GM18520 (cell line): ENCODE results near the gene THBS4.
A peak's percentile ranks its signal among the peaks of the same experiment; 100 is the strongest.
"Not testable (repeated sequence)": the region's sequence is repeated elsewhere in the genome, so short reads cannot be mapped to it uniquely, and the experiment has no call there.

Experiments used
- ATAC-seq: cut with Tn5 transposase; IDR thresholded peaks from one replicate; pipeline ENCODE4 v1.9.1; 2021; ENCODE audit not compliant: unreplicated experiment

THBS4 gene

DNA sequence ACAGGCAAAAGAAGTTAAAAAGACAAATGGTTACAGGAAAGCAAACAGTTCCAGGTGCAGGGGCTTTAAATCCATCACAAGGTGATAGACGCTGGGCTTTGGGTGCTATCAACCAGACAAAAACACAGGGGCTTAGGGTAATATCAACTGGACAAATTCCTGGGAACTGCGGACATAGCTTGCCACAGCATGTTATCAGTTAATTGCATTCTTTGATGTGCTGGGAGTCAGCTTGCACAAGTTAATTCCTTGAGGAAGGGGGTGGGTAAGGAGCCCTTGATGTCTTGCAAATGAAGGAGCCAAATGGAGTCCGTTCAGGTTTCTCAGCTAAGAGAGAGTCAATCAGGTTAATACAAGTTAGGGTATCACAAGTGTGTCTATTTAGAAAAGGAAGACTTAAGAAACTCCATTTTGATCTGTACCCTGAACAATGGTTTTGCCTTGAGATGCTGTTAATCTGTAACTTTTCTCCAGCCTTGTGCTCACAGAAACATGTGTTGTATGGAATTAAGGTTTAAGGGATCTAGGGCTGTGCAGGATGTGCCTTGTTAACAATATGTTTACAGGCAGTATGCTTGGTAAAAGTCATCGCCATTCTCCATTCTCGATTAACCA lies 76.3 kb downstream of the THBS4 start:
- ATAC-seq: not testable (repeated sequence)

DNA sequence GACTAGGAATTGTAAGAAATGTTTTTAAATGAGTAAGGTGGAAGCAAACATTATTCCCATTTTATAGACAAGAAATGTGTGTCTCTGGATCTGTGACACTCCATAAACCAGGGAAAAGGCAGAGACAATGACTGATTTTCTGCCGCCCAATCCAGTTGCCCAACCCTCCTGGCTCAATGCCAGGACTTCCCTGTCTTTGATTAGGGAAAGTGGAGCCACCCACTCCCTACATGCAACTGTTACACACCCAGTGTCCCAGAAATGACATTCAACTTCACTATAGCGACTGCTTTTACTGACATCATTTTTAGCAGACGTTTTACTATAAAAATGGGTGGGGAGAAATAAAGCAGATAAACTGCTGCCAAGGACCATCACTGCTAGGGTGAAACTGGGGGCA lies 79.7 kb downstream of the THBS4 start:
- ATAC-seq: no peak

DNA sequence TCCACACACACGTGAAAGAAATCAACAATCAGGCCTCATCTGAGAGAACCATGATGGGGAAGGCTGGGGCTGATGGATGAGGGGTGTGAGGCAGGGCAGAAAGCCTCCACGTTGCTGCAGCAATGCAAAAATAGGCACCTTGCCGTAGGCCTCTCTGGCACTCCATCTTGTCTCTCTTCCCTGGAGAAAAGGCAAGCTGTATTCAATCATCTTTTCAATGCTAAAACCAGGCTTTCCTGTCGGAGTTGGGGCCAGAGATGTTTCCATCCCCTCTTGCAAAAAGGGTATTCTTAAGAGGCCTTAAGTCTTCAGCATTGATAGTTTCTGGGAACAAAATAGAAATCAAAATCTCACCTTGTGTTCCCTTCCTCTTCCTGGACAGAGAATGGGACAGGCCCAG lies 80.9 kb downstream of the THBS4 start:
- ATAC-seq: no peak

DNA sequence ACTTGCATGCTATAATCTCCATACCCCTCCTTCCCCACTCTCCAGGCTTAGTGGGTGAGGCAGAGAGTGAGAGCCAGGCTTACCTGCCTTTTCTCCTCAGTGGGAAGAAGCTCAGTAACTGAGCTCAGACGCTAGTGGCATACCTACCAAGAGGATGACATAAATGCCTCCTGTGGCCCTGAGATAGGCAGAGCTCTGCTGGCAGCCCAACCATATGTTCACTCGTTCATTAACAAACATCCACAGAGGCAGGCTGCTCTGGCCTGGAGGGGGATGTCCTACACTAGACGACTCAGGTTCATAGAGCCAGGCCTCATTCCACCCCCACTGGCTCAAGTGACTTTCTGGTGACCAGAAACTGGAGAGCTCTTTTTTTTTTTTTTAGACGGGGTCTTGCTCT lies 81.3 kb downstream of the THBS4 start:
- no peak for ATAC-seq

DNA sequence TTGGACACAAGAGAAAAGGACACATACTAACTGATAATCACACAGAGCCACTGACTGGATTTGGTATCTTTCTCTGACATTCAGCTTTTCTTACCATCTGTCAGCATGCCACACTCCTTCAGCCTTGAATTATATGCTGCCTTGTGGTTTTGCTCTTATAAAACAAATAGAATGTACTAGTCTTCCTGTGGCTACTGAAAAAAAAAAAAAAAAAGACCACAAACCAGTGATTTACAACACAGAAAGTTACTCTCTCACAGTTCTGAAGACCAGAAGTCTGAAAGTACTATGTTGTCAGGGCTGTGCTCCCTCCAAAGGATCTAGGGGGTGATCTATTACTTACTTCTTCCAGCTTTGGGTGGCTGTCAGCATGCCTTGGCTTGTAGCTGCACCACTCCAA lies 82.3 kb downstream of the THBS4 start:
- ATAC-seq: no peak

DNA sequence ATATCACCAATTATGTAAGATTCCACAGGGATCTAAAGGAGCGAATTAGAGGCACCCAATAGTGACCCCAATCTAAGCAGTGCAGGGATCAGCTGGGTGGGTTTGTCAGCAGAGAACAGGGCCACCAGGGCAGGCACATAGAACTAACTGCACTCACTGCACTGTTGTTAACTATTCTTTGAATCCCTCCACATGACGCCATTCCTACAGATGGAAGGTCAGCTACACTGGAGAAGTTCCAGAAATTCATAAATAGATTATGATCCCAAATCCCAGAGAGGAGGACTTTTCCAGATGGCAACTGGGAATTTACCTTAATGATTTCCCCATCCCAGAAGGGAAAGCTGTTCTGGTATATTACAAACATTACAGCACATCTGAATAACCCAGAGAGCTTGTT lies 84.2 kb downstream of the THBS4 start:
- ATAC-seq: no peak

DNA sequence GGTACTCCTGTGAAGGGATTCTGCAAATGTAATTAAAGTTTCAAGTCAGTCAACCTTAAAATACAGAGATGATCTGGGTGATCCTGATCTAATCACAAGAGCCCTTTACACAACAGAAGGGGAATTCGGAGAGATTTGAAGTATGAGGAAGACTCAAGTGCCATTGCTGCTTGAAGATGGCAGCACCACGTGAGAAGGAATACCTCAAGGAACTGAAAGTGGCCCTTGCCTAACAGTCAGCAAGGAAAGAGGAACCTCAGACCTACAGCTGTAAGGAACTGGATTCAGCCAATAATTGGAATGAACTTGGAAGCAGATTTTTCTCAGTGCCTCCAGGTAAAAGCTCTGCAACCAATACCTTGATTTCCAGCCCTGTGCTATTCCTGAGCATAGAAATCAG lies 87.4 kb downstream of the THBS4 start:
- no peak for ATAC-seq

DNA sequence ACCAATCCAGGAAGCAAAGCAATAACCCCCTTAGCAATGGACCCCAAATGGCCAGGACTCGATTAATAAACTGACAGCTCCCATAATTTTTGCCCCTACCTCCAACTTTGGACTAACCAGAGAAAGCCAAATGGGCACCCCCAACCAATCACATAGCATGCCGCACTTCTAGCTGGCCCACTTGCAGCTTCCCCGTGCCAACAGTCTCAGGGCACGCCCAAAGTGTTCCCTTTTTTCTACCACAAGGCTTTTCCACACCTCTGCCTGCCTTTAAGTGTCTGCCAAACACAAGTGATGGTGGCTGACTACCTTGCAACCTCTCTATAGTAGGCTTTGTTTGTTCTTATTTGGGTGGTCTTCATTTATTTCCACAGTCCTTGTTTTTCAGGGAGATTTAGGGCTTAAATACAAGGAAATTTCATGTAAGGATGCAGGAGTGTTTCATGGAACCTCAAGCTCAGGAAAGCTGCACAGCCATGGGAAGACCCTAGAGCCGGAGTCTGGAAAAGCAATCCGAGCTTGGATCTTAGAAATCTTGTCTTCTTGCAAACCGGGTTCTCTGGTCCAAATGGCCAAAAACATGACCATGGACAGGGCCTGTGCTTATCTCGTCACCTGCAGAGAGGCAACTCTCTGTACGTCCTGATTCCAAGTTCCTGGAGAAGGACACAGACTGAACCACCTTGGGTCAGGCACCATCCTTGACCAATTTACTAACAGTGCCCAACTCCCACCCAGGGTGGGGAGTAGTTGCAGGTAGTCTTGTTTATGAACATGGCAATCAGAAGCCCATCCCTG lies 89.2 kb downstream of the THBS4 start:
- ATAC-seq: no peak

DNA sequence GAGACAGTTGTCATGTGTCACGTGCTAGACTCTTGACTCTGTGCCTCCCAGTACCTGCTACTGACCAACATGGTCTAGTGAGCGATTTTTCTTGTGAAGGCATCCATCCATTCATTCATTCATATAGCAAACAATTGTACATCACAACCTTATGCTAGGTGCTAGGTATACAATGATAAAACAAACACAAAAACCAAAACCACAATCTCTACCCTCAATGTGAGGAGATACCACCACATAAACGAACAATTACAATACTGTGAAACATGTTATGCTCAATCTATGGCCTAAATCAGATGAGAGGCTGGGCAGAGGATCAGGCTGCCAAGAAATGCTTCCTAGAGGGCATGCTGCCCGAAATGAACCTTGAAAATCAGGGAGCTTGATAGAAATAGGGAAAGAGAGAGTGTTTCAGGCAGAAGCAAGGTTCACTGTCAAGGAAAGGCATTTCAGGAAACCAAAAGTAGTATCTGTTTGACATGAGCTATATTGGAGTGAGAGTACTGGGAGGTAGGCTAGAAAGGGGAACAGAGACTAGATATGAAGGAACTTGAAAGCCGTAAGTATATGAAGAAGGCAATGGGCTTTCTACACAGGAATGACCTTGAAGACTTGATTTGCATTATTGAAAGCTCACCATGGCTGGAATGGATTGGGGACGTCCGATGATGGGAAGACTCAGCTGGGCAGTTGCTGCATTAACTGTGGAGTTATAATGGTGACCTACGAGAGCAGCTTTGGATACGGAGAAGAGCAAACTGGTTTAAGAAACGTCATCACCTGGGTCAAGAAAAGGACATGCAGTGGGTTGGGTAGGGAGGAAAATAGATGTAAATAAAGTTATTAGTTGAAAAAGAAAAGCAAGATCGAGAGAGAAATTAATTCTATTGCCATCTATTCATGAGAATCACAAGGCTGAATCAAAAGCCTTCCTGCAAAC lies 90.1 kb downstream of the THBS4 start:
- ATAC-seq: peak; percentile 39

DNA sequence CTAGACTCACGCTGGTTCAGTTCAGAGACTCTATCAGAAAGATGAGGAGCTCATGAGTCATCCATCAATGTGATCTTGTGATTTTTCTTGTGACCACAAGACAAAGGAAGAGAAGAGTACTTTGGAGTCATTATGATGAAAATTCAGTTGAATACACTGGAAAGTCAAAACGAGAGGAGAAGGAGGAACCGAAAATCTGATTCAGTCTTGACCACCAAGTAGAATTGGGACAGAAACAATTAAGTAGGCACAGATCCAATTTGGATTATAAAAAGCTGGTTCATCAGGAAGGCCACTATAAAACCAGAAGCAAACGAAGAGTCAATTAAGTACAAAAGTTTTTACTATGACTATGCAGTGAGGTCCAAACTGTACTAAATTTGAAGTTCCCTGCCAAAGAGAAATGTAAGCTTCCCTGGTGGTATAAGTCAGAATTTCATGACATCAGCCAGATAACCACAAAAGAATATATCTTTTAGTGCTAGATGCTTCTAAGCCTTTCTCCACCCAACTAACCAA lies 90.9 kb downstream of the THBS4 start:
- ATAC-seq: peak; percentile 63

DNA sequence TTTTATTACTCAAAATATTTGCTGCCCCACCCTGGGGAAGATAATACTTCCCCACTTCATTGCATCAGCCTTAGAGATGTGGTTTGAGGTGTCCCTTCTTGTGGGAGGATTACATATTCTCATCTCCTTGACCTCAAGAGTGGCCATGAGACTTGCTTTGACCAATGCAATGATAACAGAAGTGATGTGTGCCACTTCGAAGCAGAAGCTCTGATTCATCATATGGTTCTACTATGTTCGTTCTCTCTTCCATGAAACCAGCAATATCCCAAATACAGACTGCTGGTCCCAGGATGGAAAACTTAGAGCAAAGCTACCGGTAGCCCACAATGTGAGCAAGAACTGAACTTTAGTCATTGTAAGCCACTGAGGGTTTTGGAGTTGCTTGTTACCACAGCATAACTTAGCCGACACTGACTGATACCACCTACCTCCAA lies 92.0 kb downstream of the THBS4 start:
- ATAC-seq: peak; percentile 31

DNA sequence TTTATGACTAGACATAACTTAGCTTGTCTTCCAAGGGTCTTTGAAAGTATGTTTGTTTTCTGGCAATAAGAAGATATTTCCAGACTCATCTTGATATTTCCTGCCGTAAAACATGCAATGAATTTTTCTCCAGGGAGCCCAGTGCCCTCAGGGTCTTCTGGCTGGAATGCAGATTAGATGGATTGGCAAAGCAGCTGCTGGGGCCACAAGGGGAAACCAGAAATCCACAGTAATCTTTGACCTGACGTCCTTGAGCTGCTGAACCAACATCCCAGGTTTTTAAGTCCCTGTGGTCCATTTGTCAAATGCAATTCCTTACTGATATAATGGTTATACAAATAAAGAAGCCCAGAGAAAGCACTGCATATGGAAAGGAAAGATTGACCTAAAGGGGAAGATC lies 93.0 kb downstream of the THBS4 start:
- ATAC-seq: no peak

DNA sequence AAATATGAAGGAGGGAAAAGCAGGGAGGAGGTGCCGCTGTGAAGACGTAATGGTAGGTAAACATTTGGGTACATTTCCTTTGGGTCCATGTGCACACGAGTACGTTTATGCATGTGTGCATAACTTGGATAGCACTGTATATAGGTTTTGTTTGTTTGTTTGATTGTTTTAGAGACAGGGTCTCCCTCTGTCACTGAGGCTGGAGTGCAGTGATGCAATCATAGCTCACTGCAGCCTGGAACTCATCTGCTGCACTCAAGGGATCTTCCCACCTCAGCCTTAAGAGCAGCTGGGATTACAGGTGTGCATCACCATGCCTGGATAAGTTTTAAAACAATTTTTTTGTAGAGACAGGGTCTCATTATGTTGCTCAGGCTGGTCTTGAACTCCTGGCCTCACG lies 94.0 kb downstream of the THBS4 start:
- ATAC-seq: no peak
